Measurements from ENCODE around the gene CDK9. TPM values are rescaled to one million over a fixed set of nuclear protein-coding genes. Genes with fewer than 3 reads are reported as not detected.

Gene CDK9
- total and polyA plus RNA-seq, 2 experiments from 2014 or later, result 58.5 to 84.3 TPM

DNA sequence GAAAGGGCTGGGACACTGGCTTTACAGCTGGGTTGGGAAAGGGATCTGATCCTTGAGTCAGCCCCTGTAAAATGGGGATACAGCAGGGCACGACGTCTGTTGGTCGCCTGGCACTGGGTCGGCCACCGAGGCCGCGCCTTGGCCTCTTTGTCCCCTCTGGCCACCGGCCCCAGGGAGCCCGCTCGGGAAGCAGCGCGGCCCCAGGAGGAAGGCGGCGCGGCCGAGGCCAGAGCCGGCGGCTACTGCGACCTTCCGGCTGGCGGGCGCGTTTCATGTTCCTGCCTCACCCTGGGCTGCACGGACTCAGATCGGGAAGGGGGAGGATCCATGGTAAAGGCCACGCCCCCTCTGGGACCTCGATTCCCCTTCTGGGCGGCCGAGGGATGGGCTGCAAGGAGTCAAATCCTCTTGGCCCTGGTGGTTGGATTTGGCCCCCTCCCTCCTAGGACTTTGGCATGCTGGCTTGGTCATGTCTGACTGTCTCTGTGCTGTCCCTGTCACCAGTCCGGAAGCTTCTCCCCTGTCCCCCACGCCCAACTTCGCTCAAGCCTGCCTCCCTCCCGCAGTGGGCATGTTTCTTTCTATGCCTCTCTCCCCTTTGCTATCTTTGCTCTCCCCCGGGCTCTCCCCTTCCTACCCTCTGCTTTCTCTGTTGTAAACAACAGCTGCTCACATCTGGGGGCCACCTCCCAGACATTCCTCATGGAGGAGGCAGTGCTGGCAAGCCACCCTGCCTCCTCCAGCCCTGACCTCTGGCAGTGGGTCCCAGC lies 42.6 kb downstream of the CDK9 start:
- no peak overlapping the region; the same call in 1 of the 2 replicates for H3K27ac Mint-ChIP-seq
- H3K9me3 Mint-ChIP-seq, result no peaks in the 10 kb centered on the region; the same call in 2 of the 3 replicates
- TF ChIP-seq, protein P1, sequence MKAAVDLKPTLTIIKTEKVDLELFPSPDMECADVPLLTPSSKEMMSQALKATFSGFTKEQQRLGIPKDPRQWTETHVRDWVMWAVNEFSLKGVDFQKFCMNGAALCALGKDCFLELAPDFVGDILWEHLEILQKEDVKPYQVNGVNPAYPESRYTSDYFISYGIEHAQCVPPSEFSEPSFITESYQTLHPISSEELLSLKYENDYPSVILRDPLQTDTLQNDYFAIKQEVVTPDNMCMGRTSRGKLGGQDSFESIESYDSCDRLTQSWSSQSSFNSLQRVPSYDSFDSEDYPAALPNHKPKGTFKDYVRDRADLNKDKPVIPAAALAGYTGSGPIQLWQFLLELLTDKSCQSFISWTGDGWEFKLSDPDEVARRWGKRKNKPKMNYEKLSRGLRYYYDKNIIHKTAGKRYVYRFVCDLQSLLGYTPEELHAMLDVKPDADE (IDR thresholded peaks at IDR 0.05), result no peak
- TF ChIP-seq ZNF331 (CRISPR knock-in tag; IDR thresholded peaks at IDR 0.05; ENCODE audit: low read depth) (no peak), CREB1 (CRISPR knock-in tag; IDR thresholded peaks at IDR 0.05; ENCODE audit: low read depth) (no peak), POLR2AphosphoS5 (IDR thresholded peaks at IDR 0.05; ENCODE audit: low read depth) (peak; percentile 67), STAT1 (IDR thresholded peaks at IDR 0.05; ENCODE audit: unreplicated experiment) (no peak)
- TF ChIP-seq, protein P2, sequence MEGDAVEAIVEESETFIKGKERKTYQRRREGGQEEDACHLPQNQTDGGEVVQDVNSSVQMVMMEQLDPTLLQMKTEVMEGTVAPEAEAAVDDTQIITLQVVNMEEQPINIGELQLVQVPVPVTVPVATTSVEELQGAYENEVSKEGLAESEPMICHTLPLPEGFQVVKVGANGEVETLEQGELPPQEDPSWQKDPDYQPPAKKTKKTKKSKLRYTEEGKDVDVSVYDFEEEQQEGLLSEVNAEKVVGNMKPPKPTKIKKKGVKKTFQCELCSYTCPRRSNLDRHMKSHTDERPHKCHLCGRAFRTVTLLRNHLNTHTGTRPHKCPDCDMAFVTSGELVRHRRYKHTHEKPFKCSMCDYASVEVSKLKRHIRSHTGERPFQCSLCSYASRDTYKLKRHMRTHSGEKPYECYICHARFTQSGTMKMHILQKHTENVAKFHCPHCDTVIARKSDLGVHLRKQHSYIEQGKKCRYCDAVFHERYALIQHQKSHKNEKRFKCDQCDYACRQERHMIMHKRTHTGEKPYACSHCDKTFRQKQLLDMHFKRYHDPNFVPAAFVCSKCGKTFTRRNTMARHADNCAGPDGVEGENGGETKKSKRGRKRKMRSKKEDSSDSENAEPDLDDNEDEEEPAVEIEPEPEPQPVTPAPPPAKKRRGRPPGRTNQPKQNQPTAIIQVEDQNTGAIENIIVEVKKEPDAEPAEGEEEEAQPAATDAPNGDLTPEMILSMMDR (conservative IDR thresholded peaks at IDR 0.05; ENCODE audit: low read depth in 2 of 2), result peak in 1 of 2 experiments; percentile 16; a peak in 2 of 4 replicates
- H3K4me1 Mint-ChIP-seq, result peaks cover 37% of the 10 kb centered on the region
- Histone ChIP-seq H2AFZ (peak overlapping the region; percentile 97), H3K4me3 (peak overlapping the region; percentile 53), H3K36me3 (ENCODE audit: insufficient read depth) (no peaks in the 10 kb centered on the region; the same call in 1 of the 2 replicates), H3K27ac (ENCODE audit: low read depth) (peak overlapping the region; percentile 75), H4K20me1 (replicated peaks; ENCODE audit: insufficient read depth) (no peaks in the 10 kb centered on the region), H3K79me2 (replicated peaks; ENCODE audit: insufficient read depth) (no peaks in the 10 kb centered on the region), H3F3A (replicated peaks; ENCODE audit: low read depth) (peaks cover 14% of the 10 kb centered on the region), H3K27me3 (ENCODE audit: insufficient read depth) (peaks cover 12% of the 10 kb centered on the region; the same call in 1 of the 2 replicates), H3K4me1 (ENCODE audit: insufficient read depth) (peaks cover 8% of the 10 kb centered on the region), H3K9me2 (ENCODE audit: insufficient read depth) (no peaks in the 10 kb centered on the region), H3K4me2 (peak overlapping the region; percentile 80)
- ATAC-seq (peak; percentile 76), DNase-seq (ENCODE audit: low spot score) (peak; percentile 99)
- no peaks in the 10 kb centered on the region for H3K36me3 Mint-ChIP-seq (ENCODE audit: low read depth)
- peak overlapping the region; percentile 67 for H3K4me3 Mint-ChIP-seq
- H3K27me3 Mint-ChIP-seq (ENCODE audit: insufficient read depth, low read depth, poor library complexity), result peaks cover 20% of the 10 kb centered on the region

DNA sequence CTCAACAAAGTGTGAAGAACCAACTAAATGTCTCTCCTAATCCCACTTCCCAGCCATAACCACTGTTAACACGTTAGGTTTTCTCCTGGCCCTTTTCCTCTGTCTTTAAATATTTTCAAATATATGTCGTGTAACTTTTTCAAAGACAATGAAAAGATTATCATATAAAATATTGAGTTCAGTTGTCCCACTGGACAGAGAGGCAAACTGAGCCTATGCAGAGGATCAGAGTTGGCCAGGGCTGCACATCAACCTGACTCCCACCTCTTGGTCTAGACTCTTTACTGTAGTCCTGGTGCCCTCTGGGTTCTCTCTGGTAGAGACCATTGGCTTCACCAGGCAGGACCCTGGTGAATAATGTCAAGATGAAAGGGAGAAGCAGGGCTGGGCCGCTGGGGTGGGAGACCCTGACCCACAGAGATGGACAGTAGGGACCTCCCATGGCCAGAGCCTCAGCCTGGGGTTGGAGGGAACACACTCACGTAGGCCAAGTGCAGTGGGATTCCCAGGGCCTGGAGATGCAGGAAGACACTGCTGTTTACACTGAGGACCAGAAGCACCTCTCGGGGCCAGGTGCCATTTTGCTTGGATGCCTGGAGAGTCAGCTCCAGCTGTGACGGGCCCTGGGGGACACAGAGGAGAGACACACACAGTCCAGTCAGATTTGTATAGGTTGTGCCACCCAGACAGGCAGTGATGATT lies 43.5 kb downstream of the CDK9 start:
- peaks cover 37% of the 10 kb centered on the region for H3K4me1 Mint-ChIP-seq
- peak overlapping the region; percentile 53 for H3K4me3 ChIP-seq
- H3K4me2 ChIP-seq, result peak overlapping the region; percentile 80; the same call in 1 of the 2 replicates
- peak overlapping the region; percentile 67; the same call in 1 of the 3 replicates for H3K4me3 Mint-ChIP-seq
- H3K27ac ChIP-seq (ENCODE audit: low read depth), result peak overlapping the region; percentile 75
- H4K20me1 ChIP-seq (replicated peaks; ENCODE audit: insufficient read depth), result no peaks in the 10 kb centered on the region
- H3K27me3 Mint-ChIP-seq (ENCODE audit: insufficient read depth, low read depth, poor library complexity), result peaks cover 20% of the 10 kb centered on the region
- no peaks in the 10 kb centered on the region; the same call in 1 of the 2 replicates for H3K36me3 ChIP-seq (ENCODE audit: insufficient read depth)
- ATAC-seq, result no peak
- H3K9me2 ChIP-seq (ENCODE audit: insufficient read depth), result no peaks in the 10 kb centered on the region
- no peaks in the 10 kb centered on the region for H3K79me2 ChIP-seq (replicated peaks; ENCODE audit: insufficient read depth)
- peak overlapping the region; percentile 97; the same call in 1 of the 2 replicates for H2AFZ ChIP-seq
- H3K9me3 Mint-ChIP-seq, result no peaks in the 10 kb centered on the region; the same call in 2 of the 3 replicates
- H3K4me1 ChIP-seq (ENCODE audit: insufficient read depth), result peaks cover 8% of the 10 kb centered on the region
- peaks cover 14% of the 10 kb centered on the region for H3F3A ChIP-seq (replicated peaks; ENCODE audit: low read depth)
- H3K27me3 ChIP-seq (ENCODE audit: insufficient read depth), result peaks cover 12% of the 10 kb centered on the region; the same call in 1 of the 2 replicates
- H3K36me3 Mint-ChIP-seq (ENCODE audit: low read depth), result no peaks in the 10 kb centered on the region
- no peak for DNase-seq (ENCODE audit: low spot score)
- H3K27ac Mint-ChIP-seq, result no peak overlapping the region; the same call in 1 of the 2 replicates
- TF ChIP-seq, protein P1 (IDR thresholded peaks at IDR 0.05), result no peak
- TF ChIP-seq ZNF331 (CRISPR knock-in tag; IDR thresholded peaks at IDR 0.05; ENCODE audit: low read depth) (no peak), EZH2phosphoT487 (IDR thresholded peaks at IDR 0.05; ENCODE audit: unreplicated experiment) (no peak)
- TF ChIP-seq, protein P3, sequence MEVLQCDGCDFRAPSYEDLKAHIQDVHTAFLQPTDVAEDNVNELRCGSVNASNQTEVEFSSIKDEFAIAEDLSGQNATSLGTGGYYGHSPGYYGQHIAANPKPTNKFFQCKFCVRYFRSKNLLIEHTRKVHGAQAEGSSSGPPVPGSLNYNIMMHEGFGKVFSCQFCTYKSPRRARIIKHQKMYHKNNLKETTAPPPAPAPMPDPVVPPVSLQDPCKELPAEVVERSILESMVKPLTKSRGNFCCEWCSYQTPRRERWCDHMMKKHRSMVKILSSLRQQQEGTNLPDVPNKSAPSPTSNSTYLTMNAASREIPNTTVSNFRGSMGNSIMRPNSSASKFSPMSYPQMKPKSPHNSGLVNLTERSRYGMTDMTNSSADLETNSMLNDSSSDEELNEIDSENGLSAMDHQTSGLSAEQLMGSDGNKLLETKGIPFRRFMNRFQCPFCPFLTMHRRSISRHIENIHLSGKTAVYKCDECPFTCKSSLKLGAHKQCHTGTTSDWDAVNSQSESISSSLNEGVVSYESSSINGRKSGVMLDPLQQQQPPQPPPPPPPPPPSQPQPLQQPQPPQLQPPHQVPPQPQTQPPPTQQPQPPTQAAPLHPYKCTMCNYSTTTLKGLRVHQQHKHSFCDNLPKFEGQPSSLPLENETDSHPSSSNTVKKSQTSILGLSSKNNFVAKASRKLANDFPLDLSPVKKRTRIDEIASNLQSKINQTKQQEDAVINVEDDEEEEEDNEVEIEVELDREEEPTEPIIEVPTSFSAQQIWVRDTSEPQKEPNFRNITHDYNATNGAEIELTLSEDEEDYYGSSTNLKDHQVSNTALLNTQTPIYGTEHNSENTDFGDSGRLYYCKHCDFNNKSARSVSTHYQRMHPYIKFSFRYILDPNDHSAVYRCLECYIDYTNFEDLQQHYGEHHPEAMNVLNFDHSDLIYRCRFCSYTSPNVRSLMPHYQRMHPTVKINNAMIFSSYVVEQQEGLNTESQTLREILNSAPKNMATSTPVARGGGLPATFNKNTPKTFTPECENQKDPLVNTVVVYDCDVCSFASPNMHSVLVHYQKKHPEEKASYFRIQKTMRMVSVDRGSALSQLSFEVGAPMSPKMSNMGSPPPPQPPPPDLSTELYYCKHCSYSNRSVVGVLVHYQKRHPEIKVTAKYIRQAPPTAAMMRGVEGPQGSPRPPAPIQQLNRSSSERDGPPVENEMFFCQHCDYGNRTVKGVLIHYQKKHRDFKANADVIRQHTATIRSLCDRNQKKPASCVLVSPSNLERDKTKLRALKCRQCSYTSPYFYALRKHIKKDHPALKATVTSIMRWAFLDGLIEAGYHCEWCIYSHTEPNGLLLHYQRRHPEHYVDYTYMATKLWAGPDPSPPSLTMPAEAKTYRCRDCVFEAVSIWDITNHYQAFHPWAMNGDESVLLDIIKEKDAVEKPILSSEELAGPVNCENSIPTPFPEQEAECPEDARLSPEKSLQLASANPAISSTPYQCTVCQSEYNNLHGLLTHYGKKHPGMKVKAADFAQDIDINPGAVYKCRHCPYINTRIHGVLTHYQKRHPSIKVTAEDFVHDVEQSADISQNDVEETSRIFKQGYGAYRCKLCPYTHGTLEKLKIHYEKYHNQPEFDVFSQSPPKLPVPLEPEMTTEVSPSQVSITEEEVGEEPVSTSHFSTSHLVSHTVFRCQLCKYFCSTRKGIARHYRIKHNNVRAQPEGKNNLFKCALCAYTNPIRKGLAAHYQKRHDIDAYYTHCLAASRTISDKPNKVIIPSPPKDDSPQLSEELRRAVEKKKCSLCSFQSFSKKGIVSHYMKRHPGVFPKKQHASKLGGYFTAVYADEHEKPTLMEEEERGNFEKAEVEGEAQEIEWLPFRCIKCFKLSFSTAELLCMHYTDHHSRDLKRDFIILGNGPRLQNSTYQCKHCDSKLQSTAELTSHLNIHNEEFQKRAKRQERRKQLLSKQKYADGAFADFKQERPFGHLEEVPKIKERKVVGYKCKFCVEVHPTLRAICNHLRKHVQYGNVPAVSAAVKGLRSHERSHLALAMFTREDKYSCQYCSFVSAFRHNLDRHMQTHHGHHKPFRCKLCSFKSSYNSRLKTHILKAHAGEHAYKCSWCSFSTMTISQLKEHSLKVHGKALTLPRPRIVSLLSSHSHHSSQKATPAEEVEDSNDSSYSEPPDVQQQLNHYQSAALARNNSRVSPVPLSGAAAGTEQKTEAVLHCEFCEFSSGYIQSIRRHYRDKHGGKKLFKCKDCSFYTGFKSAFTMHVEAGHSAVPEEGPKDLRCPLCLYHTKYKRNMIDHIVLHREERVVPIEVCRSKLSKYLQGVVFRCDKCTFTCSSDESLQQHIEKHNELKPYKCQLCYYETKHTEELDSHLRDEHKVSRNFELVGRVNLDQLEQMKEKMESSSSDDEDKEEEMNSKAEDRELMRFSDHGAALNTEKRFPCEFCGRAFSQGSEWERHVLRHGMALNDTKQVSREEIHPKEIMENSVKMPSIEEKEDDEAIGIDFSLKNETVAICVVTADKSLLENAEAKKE (CRISPR knock-in tag; IDR thresholded peaks at IDR 0.05), result no peak
